ENCODE measurements around the gene INPP5A.
"Not testable (repeated sequence)": the region's sequence is repeated elsewhere in the genome, so short reads cannot be mapped to it uniquely, and the experiment has no call there.

Gene INPP5A

GRCh38 chr10:132537684-132538001 is at the start of gene INPP5A:
INPP5A (plus strand) TSS chr10:132537787; CDS start chr10:132538097, 310 bp downstream.
- no peak for TF ChIP-seq CTCF (conservative IDR thresholded peaks at IDR 0.05)
- peak within 1 kb of the TSS; percentile 79 for H3K27ac ChIP-seq

GRCh38 chr10:132488231-132488821 is 49.3 kb upstream of the INPP5A start:
- no peak for TF ChIP-seq CTCF (conservative IDR thresholded peaks at IDR 0.05)

GRCh38 chr10:132489053-132489703 is 48.4 kb upstream of the INPP5A start:
- no peak for TF ChIP-seq CTCF (conservative IDR thresholded peaks at IDR 0.05)
- H3K27ac ChIP-seq = no peak overlapping the region

More at GRCh38 chr10:132488231-132488821, 49.3 kb upstream of the INPP5A start:
- no peak overlapping the region for H3K27ac ChIP-seq

GRCh38 chr10:132489704-132490534 is 47.7 kb upstream of the INPP5A start:
- no peak for TF ChIP-seq CTCF (conservative IDR thresholded peaks at IDR 0.05)
- H3K27ac ChIP-seq = no peak overlapping the region

GRCh38 chr10:132491534-132491933 is 46.1 kb upstream of the INPP5A start:
- not testable (repeated sequence) for H3K27ac ChIP-seq

- H3K27ac ChIP-seq = no peak overlapping the region
- TF ChIP-seq CTCF (conservative IDR thresholded peaks at IDR 0.05) = no peak
Observed at GRCh38 chr10:132492323-132493025, 45.1 kb upstream of the INPP5A start.

- H3K27ac ChIP-seq = no peak overlapping the region
- TF ChIP-seq CTCF (conservative IDR thresholded peaks at IDR 0.05) = no peak
Observed at GRCh38 chr10:132493246-132493755, 44.3 kb upstream of the INPP5A start.

Measured in VCaP (cell line).